Thoracic aorta (tissue), 2 donors: ENCODE measurements around the gene DCDC1. TPM values are rescaled to one million over a fixed set of nuclear protein-coding genes. Genes with fewer than 3 reads are reported as not detected.

ENCODE experiments used
- ATAC-seq: fragments of 150-250 bp; one replicate; pipeline ENCODE4 v1.8.0; 2017; ENCODE audit warnings: low read depth; ENCODE audit not compliant: insufficient number of reproducible peaks, low FRiP score
- DNase-seq: peaks from one replicate; pipeline ENCODE4 v3.0.0-alpha.2; 2020; ENCODE audit warnings: low spot score
- H3K27ac ChIP-seq, 2 donors: fragments of 200-600 bp; sonication (generic); 1 replicate in 1 of 2; 2 replicates in 1 of 2; pipeline ENCODE4 v1.5.1; 2016; ENCODE audit warnings: mild to moderate bottlenecking in 2 of 2, moderate library complexity in 2 of 2
- H3K27me3 ChIP-seq: fragments of 200-600 bp; sonication (generic); replicated peaks from 2 replicates; pipeline ENCODE4 v1.6.0; 2016; ENCODE audit warnings: mild to moderate bottlenecking; ENCODE audit not compliant: insufficient read depth
- H3K36me3 ChIP-seq: fragments of 200-600 bp; sonication (generic); one replicate; pipeline ENCODE4 v1.5.1; 2016
- H3K4me1 ChIP-seq, 2 donors: fragments of 200-600 bp; sonication (generic); 1 replicate in 1 of 2; 2 replicates in 1 of 2; pipeline versions ENCODE4 v1.5.1 to v1.6.0; 2016; ENCODE audit warnings: low read depth in 2 of 2, mild to moderate bottlenecking in 1 of 2; ENCODE audit not compliant: control insufficient read depth in 1 of 2
- H3K4me3 ChIP-seq: fragments of 200-600 bp; sonication (generic); 2 replicates; pipeline ENCODE4 v1.5.1; 2016; ENCODE audit warnings: mild to moderate bottlenecking
- H3K9me3 ChIP-seq: fragments of 200-600 bp; sonication (generic); 2 replicates; pipeline ENCODE4 v1.5.1; 2016
- total RNA-seq, 2 donors: library from RNA; depleted of rRNA; stranded (reverse); fragments of >200 nt; gene quantifications; one replicate each; pipeline versions ENCODE4 v1.1.0 to v1.2.3, GENCODE V29; 2016
- TF ChIP-seq, protein P1 (sequence below): fragments of 200-600 bp; sonication (generic); IDR thresholded peaks from one replicate; pipeline ENCODE4 v1.5.1; 2019; ENCODE audit warnings: antibody characterized with exemption

The DCDC1 gene
- total RNA-seq, 2 donors from 2014 or later = not detected

DNA sequence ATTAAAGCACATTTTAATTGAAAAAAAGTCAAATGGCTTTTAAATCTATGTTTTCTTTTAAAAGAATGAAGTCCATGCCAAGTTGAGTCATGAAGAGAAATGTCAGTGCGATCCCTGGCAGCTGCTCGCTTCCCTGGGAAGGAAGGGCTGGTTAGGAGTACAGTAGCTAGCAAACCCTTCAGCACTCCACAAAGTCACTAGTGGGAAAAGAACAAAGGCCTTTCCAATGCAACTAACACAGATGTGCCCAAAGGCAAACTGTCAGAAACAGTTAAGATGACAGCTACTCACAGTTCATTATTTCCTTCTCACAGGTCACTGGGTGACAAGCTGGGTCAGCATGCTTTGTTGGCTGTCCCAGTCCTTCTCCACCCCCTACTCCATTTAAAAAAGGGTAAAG, 308.7 kb downstream of the DCDC1 start:
- DNase-seq (no peak), ATAC-seq (no peak)
- TF ChIP-seq, protein P1, sequence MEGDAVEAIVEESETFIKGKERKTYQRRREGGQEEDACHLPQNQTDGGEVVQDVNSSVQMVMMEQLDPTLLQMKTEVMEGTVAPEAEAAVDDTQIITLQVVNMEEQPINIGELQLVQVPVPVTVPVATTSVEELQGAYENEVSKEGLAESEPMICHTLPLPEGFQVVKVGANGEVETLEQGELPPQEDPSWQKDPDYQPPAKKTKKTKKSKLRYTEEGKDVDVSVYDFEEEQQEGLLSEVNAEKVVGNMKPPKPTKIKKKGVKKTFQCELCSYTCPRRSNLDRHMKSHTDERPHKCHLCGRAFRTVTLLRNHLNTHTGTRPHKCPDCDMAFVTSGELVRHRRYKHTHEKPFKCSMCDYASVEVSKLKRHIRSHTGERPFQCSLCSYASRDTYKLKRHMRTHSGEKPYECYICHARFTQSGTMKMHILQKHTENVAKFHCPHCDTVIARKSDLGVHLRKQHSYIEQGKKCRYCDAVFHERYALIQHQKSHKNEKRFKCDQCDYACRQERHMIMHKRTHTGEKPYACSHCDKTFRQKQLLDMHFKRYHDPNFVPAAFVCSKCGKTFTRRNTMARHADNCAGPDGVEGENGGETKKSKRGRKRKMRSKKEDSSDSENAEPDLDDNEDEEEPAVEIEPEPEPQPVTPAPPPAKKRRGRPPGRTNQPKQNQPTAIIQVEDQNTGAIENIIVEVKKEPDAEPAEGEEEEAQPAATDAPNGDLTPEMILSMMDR = no peak
- Histone ChIP-seq H3K4me1 (no peaks in the 10 kb centered on the region), H3K27ac (no peak overlapping the region), H3K9me3 (no peaks in the 10 kb centered on the region), H3K4me3 (no peak overlapping the region), H3K36me3 (no peaks in the 10 kb centered on the region), H3K27me3 (no peaks in the 10 kb centered on the region)

DNA sequence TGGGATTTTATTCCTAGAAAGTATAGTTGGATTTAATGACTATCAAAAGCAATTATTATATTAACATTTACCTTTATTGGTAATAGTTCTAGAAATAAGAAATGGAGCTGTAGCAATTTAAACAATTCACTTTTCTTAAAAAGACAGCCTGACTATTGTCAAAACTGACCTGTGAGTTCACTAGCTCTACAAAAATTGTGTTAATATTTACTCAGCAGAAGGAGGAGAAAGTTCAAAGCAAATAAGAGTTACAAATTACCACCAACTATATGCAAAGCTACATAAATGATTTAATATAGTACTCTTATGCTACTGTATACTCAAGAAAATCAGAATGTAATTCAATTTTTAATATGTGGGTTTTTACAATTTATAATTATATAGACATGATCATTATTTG, 310.0 kb downstream of the DCDC1 start:
- Histone ChIP-seq H3K4me1 (no peaks in the 10 kb centered on the region), H3K27ac (no peak overlapping the region), H3K4me3 (no peak overlapping the region), H3K36me3 (no peaks in the 10 kb centered on the region), H3K9me3 (no peaks in the 10 kb centered on the region), H3K27me3 (no peaks in the 10 kb centered on the region)
- ATAC-seq = no peak
- DNase-seq = no peak
- TF ChIP-seq, protein P1 = no peak

DNA sequence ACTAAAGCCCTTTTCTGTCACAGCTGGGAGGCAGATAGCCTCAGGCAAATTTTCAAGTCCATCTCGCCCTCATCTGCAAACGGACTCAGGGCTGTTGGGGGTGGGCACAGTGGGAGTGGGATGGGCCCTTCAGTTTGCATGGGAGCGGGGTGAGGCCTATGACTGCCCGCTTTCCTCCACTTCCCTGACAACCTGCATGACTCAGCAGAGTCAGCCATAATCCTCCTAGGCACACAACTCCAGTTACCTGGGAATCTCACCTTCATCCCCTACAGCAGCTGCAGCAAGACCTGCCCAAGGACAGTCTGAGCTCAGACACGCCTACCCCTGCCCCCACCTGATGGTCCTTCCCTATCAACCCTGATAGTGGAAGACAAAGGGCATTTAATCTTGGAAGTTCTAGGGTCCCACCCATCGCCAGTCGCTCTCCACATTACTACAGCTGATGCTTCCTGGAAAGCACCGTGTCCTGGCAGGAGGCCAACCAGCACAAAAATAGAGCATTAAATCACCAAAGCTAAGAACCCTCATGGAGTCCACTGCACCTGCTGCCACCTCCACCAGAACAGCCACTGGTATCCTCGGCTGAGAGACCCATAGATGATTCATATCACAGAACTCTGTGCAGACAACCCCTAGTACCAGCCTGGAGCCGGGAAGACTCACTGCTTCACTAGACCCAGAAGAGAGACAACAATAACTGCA, 319.3 kb downstream of the DCDC1 start:
- no peak for ATAC-seq
- Histone ChIP-seq H3K27ac (no peak overlapping the region), H3K27me3 (no peaks in the 10 kb centered on the region), H3K4me1 (no peaks in the 10 kb centered on the region), H3K36me3 (no peaks in the 10 kb centered on the region), H3K4me3 (no peak overlapping the region), H3K9me3 (no peaks in the 10 kb centered on the region)
- TF ChIP-seq, protein P1 = no peak
- no peak for DNase-seq

DNA sequence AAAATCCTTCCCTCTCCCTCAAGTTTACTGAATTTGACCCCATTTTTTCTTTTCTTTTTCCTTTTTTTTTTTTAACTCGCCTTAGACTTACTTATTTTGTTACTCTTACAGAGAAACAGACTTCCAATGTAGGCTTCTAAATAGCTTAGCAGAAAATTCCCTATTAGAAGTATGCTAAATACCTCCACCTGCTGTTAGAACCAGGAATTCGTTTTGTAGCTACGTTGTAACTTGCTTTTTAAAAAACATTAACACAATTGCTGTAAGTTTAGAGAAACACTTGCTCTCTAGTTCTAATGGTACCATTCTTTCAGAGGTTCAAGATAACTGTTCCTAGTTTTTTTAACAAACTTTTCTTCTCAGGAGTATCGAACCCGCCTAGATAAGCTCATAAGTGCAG, 324.2 kb downstream of the DCDC1 start:
- Histone ChIP-seq H3K4me3 (no peak overlapping the region), H3K27ac (no peak overlapping the region), H3K27me3 (no peaks in the 10 kb centered on the region), H3K9me3 (no peaks in the 10 kb centered on the region), H3K4me1 (no peaks in the 10 kb centered on the region), H3K36me3 (no peaks in the 10 kb centered on the region)
- ATAC-seq (no peak), DNase-seq (no peak)
- TF ChIP-seq, protein P1 = no peak

DNA sequence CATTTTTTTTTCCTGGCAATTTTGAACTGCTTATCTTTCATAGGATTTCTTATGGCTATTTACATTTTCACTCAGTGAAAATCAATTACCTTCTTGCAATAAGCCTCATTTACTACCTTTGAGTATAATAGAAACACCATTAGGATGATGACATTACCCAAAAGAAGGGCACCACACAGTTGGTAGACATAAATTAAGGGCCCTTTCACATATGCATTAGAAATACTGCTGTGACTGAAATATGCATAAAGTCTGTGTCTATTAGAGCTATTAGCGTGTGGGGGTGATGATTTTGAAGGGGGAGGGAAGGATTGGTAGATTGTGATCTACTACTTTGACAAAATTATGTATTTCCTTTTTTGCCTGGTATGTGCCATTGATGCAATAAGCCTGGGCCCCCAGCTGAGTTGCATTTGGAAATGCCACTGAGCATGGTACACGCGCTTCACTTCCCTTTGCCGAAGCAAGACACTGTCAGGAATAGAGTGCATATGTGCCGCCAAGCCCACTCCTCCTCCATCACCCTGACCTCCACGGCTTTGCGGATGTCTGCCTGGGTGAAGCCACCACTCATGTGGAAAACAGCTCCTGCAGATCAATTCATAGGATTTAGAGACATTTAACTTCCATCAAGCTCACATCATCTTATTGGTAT, 339.3 kb downstream of the DCDC1 start:
- H3K4me1 ChIP-seq = no peaks in the 10 kb centered on the region
- H3K36me3 ChIP-seq = no peaks in the 10 kb centered on the region
- no peaks in the 10 kb centered on the region for H3K27me3 ChIP-seq
- no peak overlapping the region for H3K4me3 ChIP-seq
- no peak for DNase-seq
- H3K9me3 ChIP-seq = no peaks in the 10 kb centered on the region
- TF ChIP-seq, protein P1 = no peak
- no peak overlapping the region for H3K27ac ChIP-seq
- no peak for ATAC-seq
